Renal pelvis (tissue), 4 donors: ENCODE results near the gene HDGFL3. TPM values are rescaled to one million over a fixed set of nuclear protein-coding genes. Genes with fewer than 3 reads are reported as not detected.
"Not testable (repeated sequence)": the region's sequence is repeated elsewhere in the genome, so short reads cannot be mapped to it uniquely, and the experiment has no call there.

Experiments
- DNase-seq: peaks from one replicate; pipeline ENCODE4 v3.0.0-alpha.2; 2013
- polyA plus RNA-seq, 3 donors: library from polyadenylated mRNA; unstranded; fragments of 120-200 nt; gene quantifications; one replicate each; pipeline ENCODE4 v1.2.1, GENCODE V29; 2013; ENCODE audit not compliant: insufficient read length in 3 of 3

Gene HDGFL3
- polyA plus RNA-seq, 3 donors = 77.1 to 95.1 (median 81.2) TPM

GRCh38 chr15:83144771-83145170 lies 62.9 kb downstream of the HDGFL3 start:
- DNase-seq = no peak

- not testable (repeated sequence) for DNase-seq
Observed at GRCh38 chr15:83142151-83142550, 65.5 kb downstream of the HDGFL3 start.

GRCh38 chr15:83132861-83133523 lies 74.6 kb downstream of the HDGFL3 start:
- DNase-seq = no peak

GRCh38 chr15:83129791-83130190 lies 77.8 kb downstream of the HDGFL3 start:
- DNase-seq = no peak

GRCh38 chr15:83127547-83128150 lies 80.0 kb downstream of the HDGFL3 start:
- no peak for DNase-seq

GRCh38 chr15:83123529-83123928 lies 84.1 kb downstream of the HDGFL3 start:
- no peak for DNase-seq

- no peak for DNase-seq
Observed at GRCh38 chr15:83119968-83120581, 87.5 kb downstream of the HDGFL3 start.

GRCh38 chr15:83118968-83119367 lies 88.7 kb downstream of the HDGFL3 start:
- no peak for DNase-seq

GRCh38 chr15:83118291-83118827 lies 89.3 kb downstream of the HDGFL3 start:
- no peak for DNase-seq

- DNase-seq = no peak
Observed at GRCh38 chr15:83115831-83116565, 91.6 kb downstream of the HDGFL3 start.

- DNase-seq = no peak
Observed at GRCh38 chr15:83115410-83115809, 92.2 kb downstream of the HDGFL3 start.

- no peak for DNase-seq
Observed at GRCh38 chr15:83114856-83115255, 92.8 kb downstream of the HDGFL3 start.

GRCh38 chr15:83113881-83114674 lies 93.5 kb downstream of the HDGFL3 start:
- no peak for DNase-seq

- DNase-seq = no peak
Observed at GRCh38 chr15:83112956-83113299, 94.7 kb downstream of the HDGFL3 start.

- no peak for DNase-seq
Observed at GRCh38 chr15:83112233-83112955, 95.2 kb downstream of the HDGFL3 start.

- no peak for DNase-seq
Observed at GRCh38 chr15:83111149-83111548, 96.5 kb downstream of the HDGFL3 start.

GRCh38 chr15:83110381-83110780 lies 97.2 kb downstream of the HDGFL3 start:
- DNase-seq = no peak

- DNase-seq = no peak
Observed at GRCh38 chr15:83109532-83109931, 98.1 kb downstream of the HDGFL3 start.

- DNase-seq = no peak
Observed at GRCh38 chr15:83108266-83109219, 99.1 kb downstream of the HDGFL3 start.

- no peak for DNase-seq
Observed at GRCh38 chr15:83107841-83108181, 99.8 kb downstream of the HDGFL3 start.
